Measurements from ENCODE around the gene PPP2R2D.

- TF ChIP-seq CTCF (IDR thresholded peaks at IDR 0.05) (no peak), POLR2A (IDR thresholded peaks at IDR 0.05) (no peak)
Measured at GRCh38 chr10:131963350-131963749, 62.5 kb downstream of the PPP2R2D start.
